NB4 (cell line): ENCODE results near the gene TRIO.

Experiments used
- POLR2A ChIP-seq: IDR thresholded peaks from 2 replicates; pipeline ENCODE4 v1.6.1; 2011; ENCODE audit warnings: mild to moderate bottlenecking; ENCODE audit not compliant: insufficient read length; ENCODE audit errors: extremely low read depth
- TF ChIP-seq, protein P1 (sequence below): IDR thresholded peaks from one replicate; pipeline ENCODE4 v1.5.1; 2012; ENCODE audit warnings: low read depth, low read length

DNA sequence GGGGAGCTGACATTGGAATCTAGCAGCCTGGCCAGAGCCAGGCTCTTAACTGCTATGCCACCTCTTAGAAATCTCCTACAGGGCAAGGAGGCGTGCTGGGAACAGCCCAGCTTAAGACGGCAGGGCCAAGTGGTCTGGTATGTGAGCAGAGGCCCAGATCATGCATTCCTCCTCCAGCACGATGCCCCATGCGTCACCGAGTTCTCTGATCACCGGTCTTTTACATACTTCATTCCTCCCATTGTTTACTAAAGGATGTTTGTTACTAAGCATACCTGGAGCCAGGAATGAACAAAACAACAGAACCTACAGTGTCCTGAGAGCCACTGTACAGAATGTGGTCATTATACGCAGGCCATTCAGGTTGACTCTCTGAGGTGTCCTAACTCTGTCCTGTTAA is 73.8 kb downstream of the TRIO start:
- no peak for TF ChIP-seq POLR2A
- TF ChIP-seq, protein P1, sequence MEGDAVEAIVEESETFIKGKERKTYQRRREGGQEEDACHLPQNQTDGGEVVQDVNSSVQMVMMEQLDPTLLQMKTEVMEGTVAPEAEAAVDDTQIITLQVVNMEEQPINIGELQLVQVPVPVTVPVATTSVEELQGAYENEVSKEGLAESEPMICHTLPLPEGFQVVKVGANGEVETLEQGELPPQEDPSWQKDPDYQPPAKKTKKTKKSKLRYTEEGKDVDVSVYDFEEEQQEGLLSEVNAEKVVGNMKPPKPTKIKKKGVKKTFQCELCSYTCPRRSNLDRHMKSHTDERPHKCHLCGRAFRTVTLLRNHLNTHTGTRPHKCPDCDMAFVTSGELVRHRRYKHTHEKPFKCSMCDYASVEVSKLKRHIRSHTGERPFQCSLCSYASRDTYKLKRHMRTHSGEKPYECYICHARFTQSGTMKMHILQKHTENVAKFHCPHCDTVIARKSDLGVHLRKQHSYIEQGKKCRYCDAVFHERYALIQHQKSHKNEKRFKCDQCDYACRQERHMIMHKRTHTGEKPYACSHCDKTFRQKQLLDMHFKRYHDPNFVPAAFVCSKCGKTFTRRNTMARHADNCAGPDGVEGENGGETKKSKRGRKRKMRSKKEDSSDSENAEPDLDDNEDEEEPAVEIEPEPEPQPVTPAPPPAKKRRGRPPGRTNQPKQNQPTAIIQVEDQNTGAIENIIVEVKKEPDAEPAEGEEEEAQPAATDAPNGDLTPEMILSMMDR, result no peak
